Neural cell (in vitro differentiated cells): ENCODE measurements around the gene KCNK10. TPM values are rescaled to one million over a fixed set of nuclear protein-coding genes. Genes with fewer than 3 reads are reported as not detected.

ENCODE experiments used
- H2AFZ ChIP-seq: fragments of 200-600, 300-800 bp; sonication (generic), shearing (Covaris generic); 2 replicates; pipeline ENCODE4 v1.6.0; 2014; ENCODE audit warnings: low read depth, mild to moderate bottlenecking, antibody characterized with exemption, low read length, moderate library complexity
- H3F3A ChIP-seq: fragments of 200-600 bp; shearing (Covaris generic); 2 replicates; pipeline ENCODE4 v1.6.1; 2016; ENCODE audit warnings: mild to moderate bottlenecking, moderate library complexity, mixed read lengths, antibody characterized with exemption, low read length; ENCODE audit not compliant: insufficient read depth, poor library complexity, severe bottlenecking
- H3K27ac ChIP-seq: fragments of 200-600, 300-800 bp; sonication (generic), shearing (Covaris generic); 2 replicates; pipeline ENCODE4 v1.5.1; 2014; ENCODE audit warnings: mild to moderate bottlenecking, low read length, moderate library complexity
- H3K27me3 ChIP-seq: fragments of 300-800, 200-600 bp; sonication (generic), shearing (Covaris generic); 2 replicates; pipeline ENCODE4 v1.6.0; 2014; ENCODE audit warnings: mild to moderate bottlenecking, low read depth, low read length, moderate library complexity; ENCODE audit not compliant: insufficient read depth
- H3K36me3 ChIP-seq: fragments of 300-800, 200-600 bp; sonication (generic), shearing (Covaris generic); 2 replicates; pipeline ENCODE4 v1.5.1; 2014; ENCODE audit warnings: mild to moderate bottlenecking, antibody characterized with exemption, low read length, moderate library complexity; ENCODE audit not compliant: insufficient read depth
- H3K4me2 ChIP-seq: fragments of 300-800, 200-600 bp; sonication (generic), shearing (Covaris generic); 2 replicates; pipeline ENCODE4 v1.6.0; 2014; ENCODE audit warnings: mild to moderate bottlenecking, low read length
- H3K4me3 ChIP-seq: fragments of 300-800, 200-600 bp; sonication (generic), shearing (Covaris generic); 2 replicates; pipeline ENCODE4 v1.5.1; 2014; ENCODE audit warnings: mild to moderate bottlenecking, low read length, moderate library complexity
- H3K79me2 ChIP-seq: fragments of 200-600 bp; shearing (Covaris generic); replicated peaks from 2 replicates; pipeline ENCODE4 v1.6.0; 2014; ENCODE audit warnings: mild to moderate bottlenecking, low read length, moderate library complexity; ENCODE audit not compliant: insufficient read depth
- H3K9ac ChIP-seq: fragments of 300-800, 200-600 bp; sonication (generic), shearing (Covaris generic); 2 replicates; pipeline ENCODE4 v1.6.1; 2016; ENCODE audit warnings: mild to moderate bottlenecking, low read length, mixed read lengths
- H3K9me2 ChIP-seq: fragments of 200-600 bp; shearing (Covaris generic); 2 replicates; pipeline ENCODE4 v1.6.1; 2016; ENCODE audit warnings: mild to moderate bottlenecking, low read length, mixed read lengths; ENCODE audit not compliant: insufficient read depth
- H3K9me3 ChIP-seq: fragments of 200-600, 300-800 bp; sonication (generic), shearing (Covaris generic); 2 replicates; pipeline ENCODE4 v1.6.1; 2016; ENCODE audit warnings: mild to moderate bottlenecking, mixed run types, low read length, moderate library complexity, mixed read lengths
- H4K20me1 ChIP-seq: fragments of 200-600 bp; shearing (Covaris generic); 2 replicates; pipeline ENCODE4 v1.6.1; 2016; ENCODE audit warnings: mild to moderate bottlenecking, mixed run types; ENCODE audit not compliant: insufficient read depth
- EP300 ChIP-seq: fragments of 450-650 bp; conservative IDR thresholded peaks from 2 replicates; pipeline ENCODE4 v1.6.1; 2014; ENCODE audit warnings: antibody characterized with exemption, mild to moderate bottlenecking, moderate library complexity; ENCODE audit not compliant: poor library complexity, severe bottlenecking
- EZH2 ChIP-seq: fragments of 200-600, 300-800 bp; shearing (Covaris generic), sonication (generic); IDR thresholded peaks from 2 replicates; pipeline ENCODE4 v1.6.1; 2014; ENCODE audit warnings: antibody characterized with exemption, low read length, borderline replicate concordance, mild to moderate bottlenecking; ENCODE audit not compliant: insufficient read depth, poor library complexity, severe bottlenecking
- MXI1 ChIP-seq: fragments of 450-650 bp; conservative IDR thresholded peaks from 2 replicates; pipeline ENCODE4 v1.6.1; 2014; ENCODE audit warnings: antibody characterized with exemption, mild to moderate bottlenecking; ENCODE audit not compliant: poor library complexity, severe bottlenecking
- POLR2AphosphoS5 ChIP-seq: IDR thresholded peaks from 2 replicates; pipeline ENCODE4 v1.6.1; 2012
- RAD21 ChIP-seq: fragments of 450-650 bp; conservative IDR thresholded peaks from 2 replicates; pipeline ENCODE4 v1.6.1; 2014; ENCODE audit warnings: antibody characterized with exemption, mild to moderate bottlenecking, moderate library complexity
- REST ChIP-seq: IDR thresholded peaks from 2 replicates; pipeline ENCODE4 v1.6.1; 2012; ENCODE audit warnings: borderline replicate concordance
- SMC3 ChIP-seq: fragments of 450-650 bp; conservative IDR thresholded peaks from 2 replicates; pipeline ENCODE4 v1.6.1; 2014; ENCODE audit warnings: antibody characterized with exemption, mild to moderate bottlenecking, moderate library complexity; ENCODE audit not compliant: poor library complexity
- TAF1 ChIP-seq: IDR thresholded peaks from 2 replicates; pipeline ENCODE4 v1.6.1; 2012; ENCODE audit warnings: low read depth
- polyA plus RNA-seq: library from polyadenylated mRNA; depleted of rRNA; stranded (reverse); fragments of >200 nt; gene quantifications from 2 replicates; pipeline ENCODE4 v1.2.3, GENCODE V29; 2014
- TF ChIP-seq, protein P1 (sequence below): fragments of 450-650 bp; IDR thresholded peaks from 2 replicates; pipeline ENCODE4 v1.5.1; 2014; ENCODE audit warnings: antibody characterized with exemption, mild to moderate bottlenecking, moderate library complexity; ENCODE audit not compliant: poor library complexity, severe bottlenecking

KCNK10 gene
- polyA plus RNA-seq, 1 donor from 2014 or later: 6.9 TPM

- H2AFZ ChIP-seq: no peak overlapping the region
Observed at GRCh38 chr14:88258021-88258420, 65.0 kb downstream of the KCNK10 start.

GRCh38 chr14:88256997-88257950 is 65.8 kb downstream of the KCNK10 start:
- H3K4me2 ChIP-seq: no peak overlapping the region
- H2AFZ ChIP-seq: no peak overlapping the region
- H3K27ac ChIP-seq: no peak overlapping the region
- no peaks in the 10 kb centered on the region for H4K20me1 ChIP-seq
- no peaks in the 10 kb centered on the region for H3K9me2 ChIP-seq
- H3K27me3 ChIP-seq: no peaks in the 10 kb centered on the region
- H3K79me2 ChIP-seq: no peaks in the 10 kb centered on the region
- H3F3A ChIP-seq: no peaks in the 10 kb centered on the region
- no peaks in the 10 kb centered on the region for H3K36me3 ChIP-seq
- H3K4me3 ChIP-seq: no peak overlapping the region
- H3K9me3 ChIP-seq: no peaks in the 10 kb centered on the region
- H3K9ac ChIP-seq: no peak overlapping the region
- no peak for TF ChIP-seq EZH2
- TF ChIP-seq REST: no peak
- no peak for TF ChIP-seq SMC3
- no peak for TF ChIP-seq EP300
- TF ChIP-seq, protein P1, sequence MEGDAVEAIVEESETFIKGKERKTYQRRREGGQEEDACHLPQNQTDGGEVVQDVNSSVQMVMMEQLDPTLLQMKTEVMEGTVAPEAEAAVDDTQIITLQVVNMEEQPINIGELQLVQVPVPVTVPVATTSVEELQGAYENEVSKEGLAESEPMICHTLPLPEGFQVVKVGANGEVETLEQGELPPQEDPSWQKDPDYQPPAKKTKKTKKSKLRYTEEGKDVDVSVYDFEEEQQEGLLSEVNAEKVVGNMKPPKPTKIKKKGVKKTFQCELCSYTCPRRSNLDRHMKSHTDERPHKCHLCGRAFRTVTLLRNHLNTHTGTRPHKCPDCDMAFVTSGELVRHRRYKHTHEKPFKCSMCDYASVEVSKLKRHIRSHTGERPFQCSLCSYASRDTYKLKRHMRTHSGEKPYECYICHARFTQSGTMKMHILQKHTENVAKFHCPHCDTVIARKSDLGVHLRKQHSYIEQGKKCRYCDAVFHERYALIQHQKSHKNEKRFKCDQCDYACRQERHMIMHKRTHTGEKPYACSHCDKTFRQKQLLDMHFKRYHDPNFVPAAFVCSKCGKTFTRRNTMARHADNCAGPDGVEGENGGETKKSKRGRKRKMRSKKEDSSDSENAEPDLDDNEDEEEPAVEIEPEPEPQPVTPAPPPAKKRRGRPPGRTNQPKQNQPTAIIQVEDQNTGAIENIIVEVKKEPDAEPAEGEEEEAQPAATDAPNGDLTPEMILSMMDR: no peak

More at GRCh38 chr14:88258021-88258420, 65.0 kb downstream of the KCNK10 start:
- Histone ChIP-seq H3K36me3 (no peaks in the 10 kb centered on the region), H3F3A (no peaks in the 10 kb centered on the region), H3K9me3 (no peaks in the 10 kb centered on the region), H3K9ac (no peak overlapping the region), H3K27me3 (no peaks in the 10 kb centered on the region), H3K79me2 (no peaks in the 10 kb centered on the region), H3K4me3 (no peak overlapping the region), H3K27ac (no peak overlapping the region), H3K9me2 (no peaks in the 10 kb centered on the region), H3K4me2 (no peak overlapping the region), H4K20me1 (no peaks in the 10 kb centered on the region)
- TF ChIP-seq TAF1 (no peak), EP300 (no peak), RAD21 (no peak), POLR2AphosphoS5 (no peak), REST (no peak), MXI1 (no peak), EZH2 (no peak), SMC3 (no peak)
- TF ChIP-seq, protein P1: no peak
